Peyer's patch (tissue), 4 donors: ENCODE measurements around the gene TEX13D.

Source experiments
- POLR2A ChIP-seq, 2 donors: fragments of 450-650 bp; IDR thresholded peaks; one replicate each; pipeline ENCODE4 v1.5.1; 2017; ENCODE audit warnings: antibody characterized with exemption in 2 of 2, mild to moderate bottlenecking in 2 of 2, moderate library complexity in 2 of 2
- TF ChIP-seq, protein P1 (sequence below), 6 experiments: fragments of 450-650 bp in 4 of 6; fragments of 200-600 bp in 2 of 6; sonication (generic) in 1 of 6; IDR thresholded peaks; one replicate each; pipeline ENCODE4 v1.5.1; 2017 to 2019; ENCODE audit warnings: antibody characterized with exemption in 6 of 6, mild to moderate bottlenecking in 3 of 6, moderate library complexity in 1 of 6

- TF ChIP-seq POLR2A (IDR thresholded peaks at IDR 0.05), result no peak
- TF ChIP-seq, protein P1, sequence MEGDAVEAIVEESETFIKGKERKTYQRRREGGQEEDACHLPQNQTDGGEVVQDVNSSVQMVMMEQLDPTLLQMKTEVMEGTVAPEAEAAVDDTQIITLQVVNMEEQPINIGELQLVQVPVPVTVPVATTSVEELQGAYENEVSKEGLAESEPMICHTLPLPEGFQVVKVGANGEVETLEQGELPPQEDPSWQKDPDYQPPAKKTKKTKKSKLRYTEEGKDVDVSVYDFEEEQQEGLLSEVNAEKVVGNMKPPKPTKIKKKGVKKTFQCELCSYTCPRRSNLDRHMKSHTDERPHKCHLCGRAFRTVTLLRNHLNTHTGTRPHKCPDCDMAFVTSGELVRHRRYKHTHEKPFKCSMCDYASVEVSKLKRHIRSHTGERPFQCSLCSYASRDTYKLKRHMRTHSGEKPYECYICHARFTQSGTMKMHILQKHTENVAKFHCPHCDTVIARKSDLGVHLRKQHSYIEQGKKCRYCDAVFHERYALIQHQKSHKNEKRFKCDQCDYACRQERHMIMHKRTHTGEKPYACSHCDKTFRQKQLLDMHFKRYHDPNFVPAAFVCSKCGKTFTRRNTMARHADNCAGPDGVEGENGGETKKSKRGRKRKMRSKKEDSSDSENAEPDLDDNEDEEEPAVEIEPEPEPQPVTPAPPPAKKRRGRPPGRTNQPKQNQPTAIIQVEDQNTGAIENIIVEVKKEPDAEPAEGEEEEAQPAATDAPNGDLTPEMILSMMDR (IDR thresholded peaks at IDR 0.05), result no peak
Measured at GRCh38 chrX:124347242-124347641, 14.8 kb downstream of the TEX13D start.
